Occipital lobe (tissue), 2 donors: Measurements from ENCODE around the gene SLC1A3. TPM values are rescaled to one million over a fixed set of nuclear protein-coding genes. Genes with fewer than 3 reads are reported as not detected.

ENCODE experiments used
- DNase-seq: peaks from one replicate; lab custom pipeline; 2025; lab: John Stamatoyannopoulos, UW
- total RNA-seq: library from RNA; depleted of rRNA; stranded (reverse); fragments of >200 nt; gene quantifications from one replicate; pipeline ENCODE4 v1.2.3, GENCODE V29; 2014

The SLC1A3 gene
- total RNA-seq, 1 donor from 2014 or later: 243 TPM

- DNase-seq: no peak
Observed at GRCh38 chr5:36599986-36600779, 6.2 kb upstream of the SLC1A3 start.

- no peak for DNase-seq
Observed at GRCh38 chr5:36600917-36601527, 5.4 kb upstream of the SLC1A3 start.

GRCh38 chr5:36602704-36603321, 3.6 kb upstream of the SLC1A3 start:
- no peak for DNase-seq

DNA sequence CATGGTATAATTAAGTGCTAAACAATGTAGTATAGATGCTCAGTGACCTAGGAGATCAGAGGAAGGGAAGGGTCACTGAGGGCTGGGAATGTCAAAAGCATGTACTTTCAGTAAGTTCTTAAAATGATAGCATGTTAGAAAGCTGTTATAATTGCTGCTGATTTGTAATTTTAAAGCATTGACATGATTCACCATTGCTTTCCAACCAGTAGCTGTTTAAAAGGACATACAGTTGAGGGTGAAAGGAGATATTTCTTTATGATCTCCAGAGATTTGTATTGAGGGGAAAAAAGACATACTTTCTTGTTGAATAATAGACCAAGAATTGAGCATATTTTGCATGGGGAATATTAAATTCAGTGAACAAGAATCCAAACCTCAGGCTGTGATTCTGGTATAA, 1.2 kb upstream of the SLC1A3 start:
- DNase-seq: no peak

DNA sequence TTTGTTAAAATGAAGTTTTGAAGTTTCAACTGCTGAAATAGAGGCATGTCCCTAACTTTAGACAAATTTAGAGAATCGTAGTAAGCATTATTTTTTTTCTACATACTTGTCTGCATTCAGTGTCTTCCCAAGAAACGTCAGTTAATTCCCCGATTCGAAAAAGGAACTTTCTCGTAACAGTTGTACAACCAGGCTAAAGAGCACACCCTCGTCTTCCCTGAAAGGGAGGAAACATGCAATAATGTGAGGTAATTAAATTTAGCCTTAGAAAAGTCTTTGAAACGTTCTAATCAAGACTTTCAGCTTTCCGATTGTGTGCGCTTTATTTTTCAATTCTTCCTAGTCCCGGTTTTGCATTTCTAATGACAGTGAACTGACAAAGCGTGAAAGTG, 374 bp upstream of the SLC1A3 start:
- no peak for DNase-seq

DNA sequence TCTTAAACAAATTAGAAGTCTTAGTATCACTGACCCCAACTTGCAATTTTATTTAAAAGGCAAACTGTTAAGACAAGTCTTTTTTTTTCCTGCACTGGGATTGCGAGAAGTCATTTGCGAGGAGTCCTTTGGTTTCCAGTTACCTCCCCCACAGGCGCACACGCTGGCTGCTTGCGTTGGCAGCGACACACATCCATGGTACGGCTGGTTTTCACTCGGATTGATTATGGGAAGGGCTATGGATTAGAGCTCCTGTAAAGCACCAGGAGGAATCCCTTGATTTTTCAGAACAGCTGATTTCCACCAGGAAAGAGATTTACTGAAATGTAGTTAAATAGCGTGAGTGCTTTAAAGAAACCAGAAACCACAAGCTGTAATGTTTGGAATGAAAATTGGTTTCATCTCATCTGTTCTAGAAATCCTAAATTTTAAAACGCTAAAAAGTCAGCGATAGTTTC, 737 bp downstream of the SLC1A3 start:
- no peak for DNase-seq

- DNase-seq: no peak
Observed at GRCh38 chr5:36607838-36608783, 1.7 kb downstream of the SLC1A3 start.

GRCh38 chr5:36610621-36611020, 4.2 kb downstream of the SLC1A3 start:
- DNase-seq: no peak

DNA sequence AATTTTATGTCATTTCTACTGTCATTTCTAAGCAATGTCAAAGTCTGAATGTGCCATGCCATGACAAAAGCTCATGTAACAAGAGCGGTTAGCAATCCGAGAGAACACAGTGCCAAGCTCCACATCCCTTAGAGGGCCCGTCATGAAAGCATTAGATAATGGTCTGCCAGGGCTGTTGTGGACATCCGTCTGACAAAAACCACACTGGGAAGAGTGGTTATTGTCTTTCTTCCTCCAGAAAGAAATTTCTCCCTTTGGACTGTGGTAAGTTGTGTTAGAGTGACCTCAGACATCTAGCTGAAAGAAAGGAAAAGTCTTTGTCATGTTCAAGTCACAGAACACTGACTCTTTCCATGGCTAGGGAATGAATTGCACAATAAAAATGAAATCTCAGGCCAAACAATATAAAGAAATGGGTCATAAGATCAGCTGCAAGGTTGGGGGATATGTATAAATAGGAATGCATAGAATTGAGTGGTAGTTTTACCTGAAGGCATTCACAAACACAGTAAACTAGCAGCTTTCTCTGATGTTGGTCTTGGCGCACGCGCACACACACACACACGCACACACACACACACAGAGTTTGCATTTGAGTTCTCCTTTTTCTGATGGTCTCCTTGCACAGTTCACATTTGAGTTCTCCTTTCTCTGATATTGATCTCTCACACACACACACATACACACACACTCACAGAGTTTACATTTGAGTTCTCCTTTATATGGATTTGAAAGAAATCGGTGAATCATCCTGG, 5.3 kb downstream of the SLC1A3 start:
- no peak for DNase-seq

DNA sequence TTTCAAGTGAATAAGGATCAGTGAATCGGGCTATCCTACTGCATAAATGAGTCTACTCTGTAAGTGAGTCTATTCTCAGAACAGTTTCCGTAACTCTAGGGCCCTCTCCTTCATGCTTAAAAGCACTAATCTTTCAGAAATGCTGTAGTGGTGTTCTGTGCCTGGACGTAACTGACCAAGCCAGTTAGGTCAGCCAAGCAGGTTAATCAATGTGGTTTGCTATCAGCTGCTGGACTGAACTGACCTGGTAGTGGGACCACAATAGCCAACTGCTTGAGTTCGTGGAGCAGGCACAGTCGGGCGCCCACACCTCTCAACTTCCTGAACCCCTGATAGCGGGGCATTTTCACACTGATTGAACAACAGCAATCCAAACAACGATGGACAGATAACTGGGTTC, 6.8 kb downstream of the SLC1A3 start:
- no peak for DNase-seq

DNA sequence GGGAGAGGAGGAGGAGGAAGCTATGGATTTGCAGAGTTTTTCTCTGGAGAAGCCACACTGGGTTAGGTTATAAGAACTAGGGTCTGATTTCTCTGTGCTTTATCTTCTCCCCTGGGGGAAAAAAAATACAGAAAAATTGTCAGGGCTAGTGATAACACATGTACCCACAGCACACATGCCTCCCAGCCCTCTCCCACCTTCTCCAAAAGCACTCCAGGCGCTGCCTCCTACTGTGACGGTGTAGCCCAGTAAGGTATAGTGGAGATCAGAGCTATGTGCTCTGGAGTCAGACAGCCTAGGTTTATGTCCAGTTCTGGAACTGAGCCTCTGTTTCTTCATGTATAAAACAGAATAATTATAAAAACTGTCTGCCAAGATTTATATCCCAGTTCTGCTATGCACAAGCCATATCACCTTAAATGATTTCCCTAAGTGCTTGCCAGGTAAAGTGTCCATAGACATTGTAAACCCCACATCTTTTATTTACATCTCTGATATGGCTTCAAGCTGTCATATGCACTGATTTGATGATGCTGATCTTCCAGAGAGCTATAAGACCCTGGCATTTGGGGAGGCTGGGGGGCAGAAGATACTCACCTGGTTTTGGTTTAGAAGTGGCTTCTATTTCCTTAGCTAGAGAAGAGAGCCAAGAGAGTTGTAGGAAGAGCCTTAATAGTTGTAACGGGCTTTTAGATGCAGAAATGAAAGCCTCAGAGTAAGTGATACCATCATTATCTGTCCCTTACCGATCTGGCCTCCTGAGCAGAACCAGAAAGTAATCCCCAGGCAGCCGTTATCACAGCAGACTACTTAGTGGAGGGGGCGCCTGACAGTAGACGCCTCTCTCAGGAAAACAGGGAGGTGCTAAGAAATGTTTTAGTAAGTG, 7.6 kb downstream of the SLC1A3 start:
- no peak for DNase-seq

DNA sequence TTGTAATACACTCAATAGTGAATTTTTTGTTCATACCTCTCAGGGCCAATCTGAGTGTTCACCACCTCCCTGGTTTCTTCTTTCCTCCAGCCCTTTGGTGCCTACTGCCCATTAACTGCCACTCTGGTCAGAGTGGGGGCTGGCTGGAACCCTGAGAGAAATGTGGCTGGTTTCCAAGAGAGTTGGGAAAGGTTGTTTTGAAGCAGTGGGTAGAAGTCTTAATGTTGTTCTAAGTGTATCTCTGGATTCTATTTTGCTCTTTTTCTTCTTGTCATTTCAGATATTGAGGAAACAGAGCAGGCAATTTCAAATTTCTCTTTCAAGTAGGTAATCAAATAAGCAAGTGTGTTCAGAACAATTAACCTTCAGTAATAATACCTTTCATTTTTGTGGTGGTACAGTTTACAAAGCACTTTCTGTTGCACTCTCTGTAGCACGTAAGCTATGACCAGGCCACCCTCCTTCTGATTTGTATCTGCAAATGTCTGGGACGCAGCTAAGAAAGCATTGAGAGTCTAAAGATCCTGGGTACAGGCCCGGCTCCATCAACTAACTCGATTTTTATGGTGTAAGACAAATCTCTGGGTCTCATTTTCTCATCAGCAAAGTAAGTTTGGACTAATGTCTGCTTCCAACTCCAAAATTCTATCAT, 8.4 kb downstream of the SLC1A3 start:
- DNase-seq: no peak

- DNase-seq: no peak
Observed at GRCh38 chr5:36619012-36619635, 12.7 kb downstream of the SLC1A3 start.

DNA sequence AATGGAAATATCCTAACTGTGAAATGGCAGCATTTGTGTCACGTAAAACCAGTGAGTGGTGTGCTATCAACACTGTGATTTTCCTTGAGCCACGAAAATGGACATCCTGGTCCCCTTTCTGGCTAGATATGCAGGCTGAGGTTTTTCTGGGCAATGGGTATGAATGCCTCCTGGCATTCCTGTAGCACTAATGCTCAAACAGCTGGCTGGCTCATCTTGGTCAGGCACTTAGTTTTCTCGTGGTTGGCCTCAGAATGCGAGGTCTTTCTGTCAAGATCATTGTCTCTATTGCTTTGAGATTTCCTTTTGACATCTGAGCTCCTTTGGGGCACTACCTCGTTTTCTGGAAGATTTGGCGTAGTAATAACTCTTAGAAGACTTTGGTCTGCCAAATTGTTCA, 15.6 kb downstream of the SLC1A3 start:
- DNase-seq: no peak

DNA sequence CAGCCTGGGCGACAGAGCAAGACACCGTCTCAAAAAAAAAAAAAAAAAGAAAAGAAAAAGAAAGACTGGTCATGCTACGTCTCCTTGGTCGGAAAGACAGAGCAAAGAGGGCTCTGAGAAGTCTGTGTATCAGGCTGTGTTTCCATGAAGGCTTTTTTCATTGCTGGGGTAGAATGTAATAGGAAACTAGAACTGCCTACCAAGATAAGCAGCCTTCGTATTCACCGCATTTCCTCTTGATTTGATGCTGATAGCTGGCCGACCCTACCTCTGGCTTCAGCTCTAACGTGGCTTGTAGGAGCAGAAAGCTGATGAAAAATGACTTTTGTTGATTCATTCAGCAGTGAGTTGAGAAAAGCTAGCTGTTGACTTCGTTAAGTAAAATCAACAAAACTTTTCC, 17.4 kb downstream of the SLC1A3 start:
- DNase-seq: no peak

- no peak for DNase-seq
Observed at GRCh38 chr5:36624277-36624676, 17.9 kb downstream of the SLC1A3 start.

- DNase-seq: no peak
Observed at GRCh38 chr5:36628695-36629094, 22.3 kb downstream of the SLC1A3 start.

- DNase-seq: no peak
Observed at GRCh38 chr5:36629729-36630128, 23.3 kb downstream of the SLC1A3 start.
